Neural crest cell (in vitro differentiated cells): ENCODE results near the gene USP15. TPM values are rescaled to one million over a fixed set of nuclear protein-coding genes. Genes with fewer than 3 reads are reported as not detected.

ENCODE experiments used
- DNase-seq: peaks from one replicate; pipeline ENCODE4 v3.0.0; 2021; ENCODE audit warnings: low read depth, mixed read lengths, low spot score
- H3K27ac Mint-ChIP-seq: one replicate; pipeline ENCODE4 v1.8.0; 2021; ENCODE audit warnings: mild to moderate bottlenecking, mixed read lengths; ENCODE audit not compliant: unreplicated experiment
- H3K27me3 Mint-ChIP-seq: 2 replicates; pipeline ENCODE4 v1.8.0; 2021; ENCODE audit warnings: low read depth, mild to moderate bottlenecking, mixed read lengths
- H3K36me3 Mint-ChIP-seq: 2 replicates; pipeline ENCODE4 v1.8.0; 2021; ENCODE audit warnings: low read depth, mild to moderate bottlenecking, mixed read lengths
- H3K4me1 Mint-ChIP-seq: 2 replicates; pipeline ENCODE4 v1.8.0; 2021; ENCODE audit warnings: mixed read lengths
- H3K4me3 Mint-ChIP-seq: one replicate; pipeline ENCODE4 v1.8.0; 2021; ENCODE audit warnings: mild to moderate bottlenecking, mixed read lengths
- H3K9me3 Mint-ChIP-seq: 2 replicates; pipeline ENCODE4 v1.8.0; 2021; ENCODE audit warnings: mixed read lengths
- CTCF ChIP-seq: fragments of 200-600 bp; sonication (generic); conservative IDR thresholded peaks from 2 replicates; pipeline ENCODE4 v1.5.0; 2021; ENCODE audit warnings: antibody characterized with exemption, mild to moderate bottlenecking
- total RNA-seq: library from RNA; stranded (reverse); gene quantifications from 2 replicates; pipeline ENCODE4 v1.2.1, GENCODE V29; 2021

The USP15 gene
- total RNA-seq, 1 donor from 2014 or later, result 39.6 TPM

GRCh38 chr12:62217466-62218194 is 42.6 kb upstream of the USP15 start:
- no peak overlapping the region for H3K27ac Mint-ChIP-seq

GRCh38 chr12:62221107-62221506 is 39.1 kb upstream of the USP15 start:
- H3K36me3 Mint-ChIP-seq, result no peaks in the 10 kb centered on the region
- H3K4me3 Mint-ChIP-seq, result no peak overlapping the region
- TF ChIP-seq CTCF, result no peak
- no peak overlapping the region for H3K27ac Mint-ChIP-seq
- H3K4me1 Mint-ChIP-seq, result no peaks in the 10 kb centered on the region
- H3K9me3 Mint-ChIP-seq, result peaks cover 2% of the 10 kb centered on the region
- H3K27me3 Mint-ChIP-seq, result no peaks in the 10 kb centered on the region
- no peak for DNase-seq

More at GRCh38 chr12:62217466-62218194, 42.6 kb upstream of the USP15 start:
- Mint-ChIP-seq H3K4me3 (no peak overlapping the region), H3K36me3 (no peaks in the 10 kb centered on the region), H3K9me3 (peaks cover 2% of the 10 kb centered on the region), H3K27me3 (no peaks in the 10 kb centered on the region), H3K4me1 (no peaks in the 10 kb centered on the region)
- TF ChIP-seq CTCF, result no peak
- no peak for DNase-seq

- no peak for TF ChIP-seq CTCF
- Mint-ChIP-seq H3K27ac (no peak overlapping the region), H3K36me3 (no peaks in the 10 kb centered on the region), H3K27me3 (no peaks in the 10 kb centered on the region), H3K4me3 (no peak overlapping the region), H3K9me3 (peaks cover 2% of the 10 kb centered on the region), H3K4me1 (no peaks in the 10 kb centered on the region)
- DNase-seq, result no peak
Observed at GRCh38 chr12:62224601-62225000, 35.6 kb upstream of the USP15 start.

- Mint-ChIP-seq H3K4me3 (no peak overlapping the region), H3K9me3 (no peaks in the 10 kb centered on the region), H3K27me3 (no peaks in the 10 kb centered on the region), H3K27ac (peak overlapping the region; percentile 20), H3K36me3 (no peaks in the 10 kb centered on the region), H3K4me1 (no peaks in the 10 kb centered on the region)
- no peak for TF ChIP-seq CTCF
- DNase-seq, result no peak
Observed at GRCh38 chr12:62227091-62227490, 33.1 kb upstream of the USP15 start.

GRCh38 chr12:62230652-62231051 is 29.6 kb upstream of the USP15 start:
- peaks cover 3% of the 10 kb centered on the region for H3K9me3 Mint-ChIP-seq
- H3K27me3 Mint-ChIP-seq, result no peaks in the 10 kb centered on the region
- no peaks in the 10 kb centered on the region for H3K4me1 Mint-ChIP-seq
- no peak for DNase-seq
- H3K27ac Mint-ChIP-seq, result no peak overlapping the region
- H3K4me3 Mint-ChIP-seq, result no peak overlapping the region
- no peaks in the 10 kb centered on the region for H3K36me3 Mint-ChIP-seq
- no peak for TF ChIP-seq CTCF
